ENCODE results near the gene MRPL43.

The MRPL43 gene

DNA sequence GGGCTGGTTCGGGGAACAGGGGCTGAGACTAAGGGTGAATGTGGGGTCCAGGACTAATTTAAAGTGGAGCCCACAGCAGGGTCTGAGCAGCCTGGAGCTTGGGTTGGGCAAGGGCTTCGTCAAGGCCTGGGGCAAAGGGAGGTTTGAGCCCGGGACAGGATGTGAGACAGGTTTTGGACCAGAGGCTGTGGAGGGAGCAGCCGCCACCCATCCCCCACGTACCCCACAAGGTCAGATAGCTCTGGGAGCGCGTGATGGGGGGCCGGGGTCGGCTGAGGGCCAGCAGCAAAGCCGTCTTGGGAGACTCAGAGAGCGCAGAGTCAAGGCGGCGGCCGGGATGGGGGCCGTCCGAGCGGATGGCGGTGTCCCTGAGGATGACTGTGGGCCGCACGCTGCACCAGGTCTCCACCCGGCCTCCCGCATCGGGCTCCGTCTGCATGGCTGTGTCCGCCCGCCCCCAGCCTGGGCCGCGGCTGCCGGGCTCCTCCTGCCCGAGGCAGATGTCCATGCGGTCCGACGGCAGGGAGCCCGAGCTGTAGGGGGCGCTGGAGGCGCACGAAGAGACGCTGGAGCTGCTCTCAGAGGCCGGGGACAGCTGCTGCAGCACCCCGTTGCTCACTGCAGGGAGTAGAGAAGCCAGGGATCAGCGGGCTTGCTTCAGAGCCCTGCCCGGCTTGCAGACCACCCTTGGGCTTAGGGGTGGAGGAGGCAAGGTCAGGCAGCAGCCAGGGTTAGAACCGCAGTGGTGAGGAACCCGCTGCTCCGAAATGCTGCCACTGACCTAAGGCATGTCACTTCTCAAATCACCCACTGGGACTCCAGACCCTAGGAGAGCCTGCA is 31.5 kb upstream of the MRPL43 start:
- DNase-seq: peak; percentile 45 to 87

DNA sequence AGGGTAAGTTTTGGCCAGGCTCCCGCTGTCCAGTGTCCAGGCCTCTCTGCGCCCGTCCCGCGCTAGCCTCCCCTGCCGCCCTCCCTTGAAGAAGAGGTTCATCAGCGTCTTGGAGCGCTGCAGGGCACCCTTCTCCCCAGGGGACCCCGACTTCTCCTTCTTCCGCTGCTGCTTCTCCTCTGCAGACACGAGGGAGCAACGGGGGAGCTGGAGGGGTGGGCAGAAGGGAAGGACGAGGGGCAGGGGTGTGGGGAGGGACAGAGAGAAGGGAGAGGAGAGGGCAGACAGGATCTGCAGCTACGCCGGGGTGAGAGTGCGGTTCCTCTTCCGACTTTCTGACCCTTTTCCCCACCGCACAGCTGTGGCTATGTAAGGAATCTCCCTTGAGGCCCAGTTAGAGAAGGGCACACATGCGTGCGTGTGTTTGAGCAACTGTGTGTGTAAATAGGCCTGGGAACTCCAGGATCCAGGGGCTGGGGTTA is 30.9 kb upstream of the MRPL43 start:
- no peak for DNase-seq

DNA sequence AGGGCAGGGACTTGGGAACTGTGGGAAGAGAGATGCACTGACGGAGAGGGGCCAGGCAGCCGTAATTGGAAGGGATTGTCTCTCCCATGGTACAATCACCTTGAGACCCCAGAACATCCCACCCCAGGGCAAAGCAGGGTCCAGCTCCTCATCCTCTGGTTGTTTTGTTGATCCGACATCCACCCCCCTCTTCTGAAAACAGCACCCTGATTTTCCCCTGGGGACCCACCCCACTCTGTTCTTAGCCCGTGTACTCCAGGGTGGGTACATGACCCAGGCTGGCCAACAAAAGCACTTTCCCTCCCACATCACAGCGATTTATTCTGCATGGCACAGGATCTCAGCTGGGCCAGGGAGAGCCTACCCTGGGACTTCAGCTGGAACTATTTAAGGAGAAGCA is 29.5 kb upstream of the MRPL43 start:
- DNase-seq: no peak

DNA sequence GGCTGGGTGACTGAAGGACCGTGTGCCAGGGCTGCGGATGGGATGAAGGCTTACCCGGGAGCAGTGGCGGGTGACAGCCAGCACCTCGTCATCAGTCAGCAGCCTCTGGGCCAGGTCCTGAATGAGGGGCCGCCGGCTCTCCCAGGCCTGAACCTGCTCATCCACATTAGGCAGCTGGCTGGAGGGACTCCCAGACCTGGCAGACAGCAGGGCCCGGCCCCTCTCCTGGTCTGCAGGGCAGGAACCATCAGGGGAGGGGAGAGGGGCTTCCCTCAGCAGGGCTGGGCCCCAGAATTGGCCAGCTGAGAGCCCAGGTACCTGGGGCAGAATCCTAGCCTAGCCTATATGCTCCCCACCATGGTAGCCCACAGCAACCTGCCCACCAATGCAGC is 28.3 kb upstream of the MRPL43 start:
- DNase-seq: no peak

DNA sequence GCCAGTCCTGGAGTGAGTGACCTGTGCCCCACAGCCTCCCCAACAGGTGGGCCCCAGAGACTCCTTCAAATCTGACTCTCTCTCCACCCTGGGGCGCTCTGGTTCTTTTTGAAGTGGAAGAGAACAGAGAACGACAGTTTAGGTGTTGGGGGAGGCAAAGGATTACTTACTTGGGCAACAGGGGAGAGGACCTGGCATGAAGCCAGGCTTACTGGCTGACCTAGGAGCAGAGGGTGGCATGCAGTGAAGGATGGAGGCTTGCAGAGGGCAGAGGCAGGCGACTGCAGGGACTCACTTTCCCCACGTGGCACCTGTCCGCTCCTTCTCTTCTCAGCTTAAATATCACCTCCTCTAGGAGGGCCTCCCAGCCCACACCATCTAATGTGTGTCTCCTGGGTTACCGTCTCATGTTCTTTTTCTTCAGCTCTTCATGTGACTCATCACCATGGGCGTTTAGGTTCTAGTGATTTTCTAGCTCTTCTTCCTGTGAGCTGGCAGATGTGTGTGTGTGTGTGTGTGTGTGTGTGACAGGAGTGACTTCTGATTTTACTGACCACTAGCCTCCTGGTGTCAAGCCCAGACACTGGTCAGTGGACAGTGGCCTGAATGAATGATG is 27.8 kb upstream of the MRPL43 start:
- no peak for DNase-seq

DNA sequence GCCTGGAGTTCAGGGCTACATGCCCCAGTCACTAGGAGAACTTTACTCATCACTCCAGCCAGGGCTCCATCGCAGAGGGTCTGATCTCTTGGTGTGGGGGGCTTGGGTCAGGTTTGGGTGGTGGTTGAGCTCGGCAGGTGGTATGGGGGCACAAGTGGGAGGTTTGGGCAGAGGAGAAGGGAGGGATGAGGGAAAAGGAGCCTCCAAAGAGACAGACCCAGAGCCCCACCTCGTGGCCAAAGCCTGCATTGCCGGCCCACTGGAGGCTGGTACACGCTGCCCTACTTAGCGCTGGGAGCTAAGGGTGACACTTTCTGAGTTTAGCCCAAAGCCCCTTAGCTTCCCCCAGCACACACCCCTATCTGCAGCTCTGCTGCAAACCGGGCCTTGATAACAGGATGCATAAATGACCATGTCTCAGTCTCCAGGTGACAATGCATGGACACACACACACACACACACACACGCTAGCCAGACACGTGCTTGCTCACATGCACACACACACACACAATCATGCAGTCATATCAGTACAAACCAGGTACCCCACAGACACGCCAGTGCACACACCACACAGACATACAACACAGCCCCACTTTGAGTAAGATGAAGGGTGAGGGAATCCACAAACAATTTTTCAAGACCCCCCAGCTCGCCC is 27.1 kb upstream of the MRPL43 start:
- peak in 1 of 2 experiments; percentile 78 for DNase-seq

DNA sequence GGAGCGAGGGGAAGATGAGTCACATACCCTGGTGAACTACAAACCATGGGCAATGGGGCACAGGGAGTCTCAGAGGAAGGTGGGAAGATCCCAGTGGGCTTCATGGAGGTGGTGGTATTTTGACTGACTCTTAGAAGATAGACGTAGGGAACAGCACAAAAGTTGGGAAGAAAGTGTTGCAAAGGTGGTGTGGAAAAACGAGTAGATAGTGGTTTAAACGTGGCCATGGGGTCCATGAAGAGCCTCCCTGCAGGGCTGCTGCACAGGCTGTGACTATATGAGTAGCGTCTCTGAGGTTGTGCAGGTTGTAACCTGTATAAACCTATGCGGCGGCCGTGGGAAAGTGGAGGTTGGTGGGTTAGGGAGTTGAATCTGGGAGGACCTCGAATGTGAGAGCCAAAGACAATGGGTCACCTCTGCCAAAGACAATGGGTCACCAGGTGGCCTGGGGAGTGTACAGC is 26.1 kb upstream of the MRPL43 start:
- no peak for DNase-seq

DNA sequence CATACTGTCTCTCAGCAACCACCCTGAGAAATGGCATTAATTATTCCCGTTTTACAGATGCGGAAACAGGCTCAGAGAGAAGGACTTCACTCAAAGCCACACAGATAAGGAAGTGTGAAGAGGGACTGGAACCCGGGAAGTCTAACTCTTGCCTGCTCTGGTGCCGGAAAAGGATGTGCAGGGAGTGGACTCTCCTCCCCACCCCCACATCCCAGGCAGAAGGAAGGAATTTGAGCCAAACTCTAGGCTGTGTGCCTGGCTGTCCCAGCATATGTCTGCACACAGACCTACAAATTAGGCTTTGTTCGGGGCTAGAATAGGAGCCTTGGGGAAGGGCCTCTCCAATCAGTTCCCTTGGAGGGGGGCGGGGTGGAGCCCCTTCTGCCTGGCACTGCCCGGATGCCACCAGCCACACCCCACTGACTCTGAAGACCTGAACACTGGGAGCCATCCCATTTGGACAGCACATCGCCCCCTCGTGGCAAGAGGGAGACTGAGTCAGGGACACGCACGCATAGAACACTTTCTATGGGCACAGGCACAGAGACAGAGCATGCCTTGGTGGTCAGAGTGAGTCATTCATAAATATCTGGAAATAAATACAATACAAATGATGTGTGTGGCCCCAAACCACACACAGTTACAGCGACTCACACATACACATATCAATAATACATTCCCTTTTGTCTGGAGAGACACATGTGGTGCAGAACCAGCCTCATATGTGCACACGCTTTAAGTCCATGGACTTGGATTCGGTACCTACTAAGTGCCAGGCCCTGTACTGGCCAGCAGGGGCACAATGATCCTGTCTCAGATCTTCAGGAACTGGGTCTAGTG is 25.4 kb upstream of the MRPL43 start:
- DNase-seq: peak; percentile 86 to 90

DNA sequence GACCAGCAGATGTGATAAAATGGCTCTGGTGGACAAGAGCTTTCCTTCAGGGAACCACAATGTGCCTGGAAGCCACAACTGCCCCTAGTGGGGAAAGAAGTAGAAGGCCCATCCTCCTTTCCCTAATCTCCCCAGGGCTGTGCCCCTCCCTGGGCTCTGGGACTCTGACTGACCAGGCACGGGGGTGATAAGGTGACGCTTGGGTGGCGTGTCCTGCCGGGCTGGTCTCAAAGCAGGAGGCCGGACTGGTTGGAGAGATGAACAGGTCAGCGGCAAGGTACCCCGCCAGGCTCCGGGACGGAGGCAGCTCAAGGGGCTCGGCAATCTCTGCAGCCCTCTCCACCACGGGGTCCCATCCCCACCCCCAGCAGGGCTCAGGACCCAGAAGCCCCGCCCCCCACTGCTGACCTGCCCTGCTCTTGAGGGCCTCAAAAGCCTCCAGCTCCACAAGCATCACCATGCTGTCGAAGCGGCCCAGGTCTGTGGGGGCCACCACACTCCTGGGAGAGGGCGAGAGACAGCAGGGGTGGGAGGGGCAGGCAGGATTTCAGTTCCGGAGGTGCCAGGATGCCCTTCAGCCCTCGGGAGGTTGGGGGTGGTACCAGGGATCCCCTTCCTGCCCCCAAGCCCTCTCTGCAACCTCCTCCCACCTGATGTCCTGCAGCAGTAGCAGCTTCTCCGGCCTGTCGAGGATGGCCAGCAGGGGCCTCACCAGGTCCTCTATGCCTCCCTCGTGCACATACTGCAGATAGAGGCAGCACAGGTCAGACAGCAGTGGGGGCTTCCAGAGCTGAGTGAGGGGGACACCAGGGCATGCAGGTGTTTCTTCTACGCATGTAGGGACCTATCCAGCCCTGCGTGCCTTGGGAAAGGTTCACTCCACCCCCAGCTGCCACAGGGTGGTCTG is 24.5 kb upstream of the MRPL43 start:
- DNase-seq: no peak

DNA sequence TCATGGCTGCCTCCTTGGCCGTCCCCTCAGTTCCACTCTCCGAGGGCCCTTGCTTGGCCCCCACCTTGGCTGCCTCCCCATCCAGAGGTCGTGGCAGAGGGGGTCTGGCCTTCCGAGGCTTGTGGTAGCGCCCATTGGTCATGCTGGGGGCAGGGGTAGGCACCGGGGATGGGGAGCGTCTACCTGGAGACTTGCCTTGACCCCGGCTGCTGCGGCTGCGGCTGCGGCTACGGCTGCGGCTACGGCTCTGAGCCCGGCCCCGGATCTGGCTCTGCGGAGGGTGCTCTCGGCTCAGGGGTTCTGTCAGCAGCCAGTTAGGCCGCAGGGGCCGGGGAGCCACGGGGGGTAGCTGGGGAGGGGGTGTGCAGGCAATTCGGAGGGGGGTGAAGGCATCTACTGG is 23.0 kb upstream of the MRPL43 start:
- DNase-seq: no peak

DNA sequence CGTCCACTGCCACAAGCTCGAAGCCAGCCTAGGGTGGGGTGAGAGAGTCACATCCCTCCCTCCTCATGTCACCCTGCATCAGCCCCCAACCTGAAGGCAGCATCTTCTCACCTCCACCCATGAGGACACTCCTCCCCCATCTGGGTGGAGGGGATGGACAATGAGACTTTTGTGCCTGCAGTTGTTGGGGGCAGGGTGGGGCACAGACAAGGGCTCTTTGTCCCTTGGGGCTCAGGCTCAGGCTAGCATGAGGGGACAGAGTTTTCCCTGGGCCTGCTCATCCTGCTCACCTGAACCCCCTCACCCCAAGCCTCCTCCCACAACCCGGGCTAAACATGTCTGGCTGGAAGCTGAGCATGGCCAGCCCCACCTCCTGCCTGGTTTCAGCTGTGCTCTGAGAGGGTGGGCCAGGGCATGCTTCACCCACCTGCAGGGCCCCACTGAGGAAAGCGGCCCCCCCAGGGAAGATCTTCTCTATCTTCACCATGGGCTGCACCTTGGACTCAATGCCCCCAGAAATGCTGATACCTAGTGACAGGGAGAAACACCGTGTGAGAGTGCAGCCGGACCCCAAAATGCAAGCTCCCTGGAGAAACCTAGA is 21.6 kb upstream of the MRPL43 start:
- peak; percentile 71 to 79 for DNase-seq

DNA sequence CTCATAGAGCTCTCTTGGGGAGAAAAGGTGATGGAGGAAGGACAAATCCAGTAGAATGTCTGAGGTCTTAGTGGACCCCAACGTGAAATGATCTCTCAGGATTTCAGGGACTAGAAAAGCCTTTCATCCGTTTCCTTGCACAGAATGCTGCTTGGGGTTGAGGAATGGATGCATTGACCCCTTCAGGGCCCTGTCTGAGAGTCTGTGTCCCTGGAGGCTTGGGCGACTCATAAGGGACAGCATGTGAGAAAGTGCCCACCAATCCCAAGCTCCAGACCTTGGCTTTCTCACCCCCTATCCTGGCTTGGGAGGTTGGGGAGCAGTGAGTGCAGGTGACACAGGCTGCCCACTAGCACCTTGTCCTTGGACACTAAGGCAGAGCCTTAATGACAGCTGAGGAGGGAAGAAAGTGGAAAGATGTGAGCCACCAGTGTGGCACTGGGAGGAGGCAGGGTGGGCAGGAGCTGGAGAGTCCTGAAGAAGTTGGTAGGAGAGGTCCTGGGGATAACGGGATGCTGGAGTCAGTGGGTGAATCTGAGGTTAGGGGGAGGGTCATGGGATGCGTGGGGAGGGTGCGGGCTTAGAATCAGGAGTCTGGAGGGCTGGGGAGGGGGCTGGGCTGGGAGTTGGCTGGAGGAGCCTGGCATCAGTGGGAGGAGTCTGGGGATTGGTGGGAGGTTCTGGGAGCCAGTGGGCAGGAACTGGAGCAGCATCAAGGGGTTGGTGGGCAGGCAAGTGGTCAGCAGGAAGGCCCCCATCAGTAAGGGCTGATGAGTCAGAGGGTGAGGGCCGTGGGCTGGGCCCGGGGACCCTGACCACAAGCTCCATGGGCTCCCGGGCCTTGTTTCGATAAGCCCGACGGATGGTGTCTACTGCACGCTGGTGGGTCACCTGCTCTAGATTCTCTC is 20.9 kb upstream of the MRPL43 start:
- DNase-seq: peak in 1 of 2 experiments; percentile 13

DNA sequence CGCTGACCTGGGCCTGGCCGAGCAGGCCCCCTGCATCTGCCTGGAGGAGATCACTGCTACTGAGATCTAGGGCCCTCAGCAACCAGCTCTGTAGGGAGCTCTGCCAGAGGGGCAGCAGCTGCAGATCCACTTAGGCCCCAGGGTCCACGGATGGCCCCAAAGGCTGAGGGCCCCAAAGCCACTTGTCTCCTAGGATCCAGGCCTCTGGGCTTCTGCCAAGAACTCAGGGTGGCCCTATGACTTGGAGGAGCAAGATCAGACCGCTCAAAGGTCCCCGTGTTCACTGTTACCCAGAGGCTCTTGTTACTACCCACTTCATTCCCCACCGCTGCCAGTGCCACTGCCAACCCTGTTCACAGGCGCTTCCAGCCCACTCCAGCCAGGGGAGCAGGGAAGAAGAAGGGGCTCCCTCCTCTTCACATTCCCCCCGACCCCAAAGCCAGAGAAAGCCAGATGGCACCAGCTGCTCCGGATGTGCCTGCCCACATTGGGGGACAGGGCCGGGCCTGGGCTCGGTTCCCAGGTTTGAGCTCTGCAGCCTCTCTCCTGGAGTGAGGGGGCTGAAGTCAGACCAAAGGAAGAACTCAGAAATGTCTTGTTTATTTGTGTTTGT is 19.9 kb upstream of the MRPL43 start:
- no peak for DNase-seq

DNA sequence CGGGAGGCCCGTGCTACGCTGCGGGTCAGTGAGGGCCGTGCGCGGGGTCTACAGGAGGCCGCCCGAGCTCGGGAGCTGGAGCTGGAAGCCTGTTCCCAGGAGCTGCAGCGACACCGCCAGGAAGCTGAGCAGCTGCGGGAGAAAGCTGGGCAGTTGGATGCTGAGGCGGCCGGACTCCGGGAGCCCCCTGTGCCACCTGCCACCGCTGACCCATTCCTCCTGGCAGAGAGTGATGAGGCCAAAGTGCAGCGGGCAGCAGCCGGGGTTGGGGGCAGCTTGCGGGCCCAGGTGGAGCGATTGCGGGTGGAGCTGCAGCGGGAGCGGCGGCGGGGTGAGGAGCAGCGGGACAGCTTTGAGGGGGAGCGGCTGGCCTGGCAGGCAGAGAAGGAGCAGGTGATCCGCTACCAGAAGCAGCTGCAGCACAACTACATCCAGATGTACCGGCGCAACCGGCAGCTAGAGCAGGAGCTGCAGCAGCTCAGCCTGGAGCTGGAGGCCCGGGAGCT is 19.3 kb upstream of the MRPL43 start:
- peak in 1 of 2 experiments; percentile 37 for DNase-seq

DNA sequence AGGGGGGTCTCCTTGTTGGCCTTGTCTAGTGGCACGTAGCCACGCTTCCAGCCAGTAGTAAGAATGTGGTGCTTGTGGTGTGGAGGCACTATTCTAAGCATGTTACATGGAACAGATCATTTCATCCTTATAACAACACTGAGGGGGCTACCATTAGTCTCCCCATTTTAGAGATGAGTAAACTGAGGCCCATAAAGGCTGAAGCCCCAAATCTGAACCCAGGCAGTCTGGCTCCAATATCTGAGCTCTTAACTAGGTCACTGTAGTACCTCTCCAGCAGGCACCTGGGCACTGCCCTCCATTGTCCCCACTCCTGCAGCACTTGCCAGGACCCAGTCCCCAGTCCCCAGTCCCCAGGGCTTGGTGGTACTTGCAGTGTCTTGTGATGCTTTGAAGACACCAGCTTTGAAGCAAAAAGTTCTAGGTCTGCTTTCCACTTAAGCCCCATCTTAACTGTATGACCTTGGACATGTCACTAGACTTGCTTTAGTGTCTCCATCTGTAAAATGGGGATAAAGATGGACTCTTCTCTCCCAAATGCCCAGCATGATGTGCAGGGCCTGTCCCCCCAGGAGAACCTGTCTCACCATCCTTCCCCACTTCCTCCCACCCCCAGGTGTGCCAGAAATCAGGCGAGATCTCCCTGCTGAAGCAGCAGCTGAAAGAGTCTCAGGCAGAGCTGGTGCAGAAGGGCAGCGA is 18.7 kb upstream of the MRPL43 start:
- DNase-seq: no peak

DNA sequence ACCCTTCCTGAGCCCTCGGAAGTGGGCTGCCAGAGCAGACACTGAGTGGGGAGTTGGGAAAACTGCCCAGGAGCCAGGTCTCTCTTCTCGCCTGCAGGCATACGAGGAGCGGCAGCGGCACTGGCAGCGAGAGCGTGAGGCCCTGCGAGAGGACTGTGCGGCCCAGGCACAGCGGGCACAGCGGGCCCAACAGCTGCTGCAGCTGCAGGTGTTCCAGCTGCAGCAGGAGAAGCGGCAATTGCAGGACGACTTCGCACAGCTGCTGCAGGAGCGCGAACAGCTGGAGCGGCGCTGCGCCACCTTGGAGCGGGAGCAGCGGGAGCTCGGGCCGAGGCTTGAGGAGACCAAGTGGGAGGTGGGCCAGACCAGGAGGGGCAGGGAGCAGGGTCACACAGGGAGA is 18.1 kb upstream of the MRPL43 start:
- no peak for DNase-seq

DNA sequence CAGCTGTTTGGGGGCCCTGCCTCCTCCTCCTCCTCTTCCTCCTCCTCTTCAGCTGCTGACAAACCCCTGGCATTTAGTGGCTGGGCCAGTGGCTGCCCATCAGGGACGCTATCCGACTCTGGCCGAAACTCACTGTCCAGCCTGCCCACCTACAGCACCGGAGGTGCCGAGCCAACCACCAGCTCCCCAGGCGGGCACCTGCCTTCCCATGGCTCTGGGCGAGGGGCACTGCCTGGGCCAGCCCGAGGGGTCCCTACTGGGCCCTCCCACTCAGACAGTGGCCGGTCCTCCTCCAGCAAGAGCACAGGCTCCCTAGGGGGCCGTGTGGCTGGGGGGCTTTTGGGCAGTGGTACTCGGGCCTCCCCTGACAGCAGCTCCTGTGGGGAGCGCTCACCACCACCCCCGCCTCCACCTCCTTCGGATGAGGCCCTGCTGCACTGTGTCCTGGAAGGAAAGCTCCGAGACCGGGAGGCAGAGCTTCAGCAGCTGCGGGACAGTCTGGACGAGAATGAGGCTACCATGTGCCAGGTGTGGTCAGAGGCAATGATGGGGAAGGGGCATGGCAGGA is 16.4 kb upstream of the MRPL43 start:
- DNase-seq: no peak

DNA sequence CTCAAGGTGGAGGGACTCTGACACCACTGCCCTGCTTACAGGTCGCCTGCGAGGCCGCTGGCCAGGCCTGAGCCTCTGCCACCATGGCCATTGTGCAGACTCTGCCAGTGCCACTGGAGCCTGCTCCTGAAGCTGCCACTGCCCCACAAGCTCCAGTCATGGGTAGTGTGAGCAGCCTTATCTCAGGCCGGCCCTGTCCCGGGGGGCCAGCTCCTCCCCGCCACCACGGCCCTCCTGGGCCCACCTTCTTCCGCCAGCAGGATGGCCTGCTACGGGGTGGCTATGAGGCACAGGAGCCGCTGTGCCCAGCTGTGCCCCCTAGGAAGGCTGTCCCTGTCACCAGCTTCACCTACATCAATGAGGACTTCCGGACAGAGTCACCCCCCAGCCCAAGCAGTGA is 15.2 kb upstream of the MRPL43 start:
- no peak for DNase-seq

DNA sequence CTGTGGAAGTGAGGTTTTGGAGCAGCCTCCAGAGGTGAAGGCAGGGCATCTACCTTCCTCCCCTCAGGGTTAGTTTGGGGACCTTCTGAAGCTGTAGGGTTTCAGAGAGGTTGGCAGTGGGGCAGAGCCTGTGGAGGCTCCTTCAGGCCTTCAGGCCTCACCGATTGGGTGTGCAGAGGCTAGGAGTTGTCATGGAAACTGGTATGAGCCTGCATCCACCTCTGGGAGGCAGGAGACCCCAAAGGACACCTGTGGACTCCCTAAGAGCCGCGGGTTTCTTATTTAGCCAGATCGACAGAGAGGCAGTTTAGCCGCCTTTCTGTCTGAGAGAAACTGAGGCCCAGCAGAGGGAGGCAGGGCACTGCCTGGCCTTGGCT is 14.3 kb upstream of the MRPL43 start:
- DNase-seq: no peak
